ENCODE data around the gene SERPINA12.

- TF ChIP-seq FOSL1 (IDR thresholded peaks at IDR 0.05; ENCODE audit: low read depth) (no peak), CTCF (IDR thresholded peaks at IDR 0.05 in 2 of 3, conservative IDR thresholded peaks at IDR 0.05 in 1 of 3; ENCODE audit: borderline replicate concordance in 1 of 3, insufficient read depth in 1 of 3, low read depth in 2 of 3, low read length in 2 of 3) (no peak), RAD21 (IDR thresholded peaks at IDR 0.05; ENCODE audit: low read depth) (no peak), MAX (IDR thresholded peaks at IDR 0.05) (no peak), EGR1 (IDR thresholded peaks at IDR 0.05; ENCODE audit: low read depth) (no peak), POLR2A (IDR thresholded peaks at IDR 0.05; ENCODE audit: borderline replicate concordance, extremely low read depth, insufficient read depth, insufficient read length) (no peak), CBX3 (IDR thresholded peaks at IDR 0.05; ENCODE audit: low read depth) (no peak), JUND (IDR thresholded peaks at IDR 0.05) (no peak), SIN3A (IDR thresholded peaks at IDR 0.05; ENCODE audit: low read depth) (no peak), EZH2phosphoT487 (IDR thresholded peaks at IDR 0.05; ENCODE audit: borderline replicate concordance) (no peak), POLR2AphosphoS5 (IDR thresholded peaks at IDR 0.05; ENCODE audit: low read depth, low read length) (no peak), ELF1 (IDR thresholded peaks at IDR 0.05; ENCODE audit: borderline replicate concordance, low read depth) (no peak)
Measured at GRCh38 chr14:94555991-94556390, 46.7 kb upstream of the SERPINA12 start.

Measured in HCT116 (cell line).